Gastroesophageal sphincter (tissue), 3 donors: ENCODE results near the gene RGS12.

Experiments used
- CTCF ChIP-seq, 4 experiments: fragments of 200-600 bp in 2 of 4; fragments of 450-650 bp in 2 of 4; sonication (generic) in 1 of 4; IDR thresholded peaks; one replicate each; pipeline ENCODE4 v1.5.1; 2017 to 2019; ENCODE audit warnings: antibody characterized with exemption in 4 of 4, mild to moderate bottlenecking in 2 of 4, moderate library complexity in 2 of 4
- POLR2A ChIP-seq, 2 donors: fragments of 450-650 bp; IDR thresholded peaks; one replicate each; pipeline ENCODE4 v1.6.1; 2017; ENCODE audit warnings: antibody characterized with exemption in 2 of 2, mild to moderate bottlenecking in 2 of 2, moderate library complexity in 1 of 2
- POLR2AphosphoS5 ChIP-seq: sonication (generic); formaldehyde crosslinking; IDR thresholded peaks from one replicate; pipeline ENCODE4 v1.6.1; 2017; ENCODE audit warnings: antibody characterized with exemption

GRCh38 chr4:3244002-3244401 lies 48.8 kb upstream of the RGS12 start:
- TF ChIP-seq CTCF (IDR thresholded peaks at IDR 0.05), result no peak
- no peak for TF ChIP-seq POLR2A (IDR thresholded peaks at IDR 0.05)
- TF ChIP-seq POLR2AphosphoS5, result no peak
